Measurements from ENCODE around the gene LITAFD. TPM values are rescaled to one million over a fixed set of nuclear protein-coding genes. Genes with fewer than 3 reads are reported as not detected.

LITAFD gene
- total RNA-seq, 1 experiment from 2014 or later = not detected

GRCh38 chr16:8919089-8919933 lies 37.2 kb downstream of the LITAFD start:
- Histone ChIP-seq H3K4me3 (ENCODE audit: low read length) (no peak overlapping the region), H3K27me3 (ENCODE audit: low read length) (no peaks in the 10 kb centered on the region), H3K36me3 (ENCODE audit: low read depth, low read length) (peaks cover 47% of the 10 kb centered on the region), H3K4me1 (ENCODE audit: insufficient read depth, low read length) (no peaks in the 10 kb centered on the region), H2AFZ (ENCODE audit: low read length) (no peak overlapping the region), H3K79me2 (ENCODE audit: low read length) (peaks cover 9% of the 10 kb centered on the region), H3K27ac (ENCODE audit: low read length) (no peak overlapping the region), H3K4me2 (ENCODE audit: low read length) (no peak overlapping the region), H3F3A (ENCODE audit: low read length, unreplicated experiment) (no peaks in the 10 kb centered on the region), H3K9ac (ENCODE audit: low read length) (no peak overlapping the region), H4K20me1 (ENCODE audit: low read length) (0 out of 2 replicates have a peak, but pooled peaks cover 11% of the 10 kb centered on the region), H3K9me3 (ENCODE audit: low read length) (no peaks in the 10 kb centered on the region), H3K9me2 (replicated peaks; ENCODE audit: low read length) (no peaks in the 10 kb centered on the region)
- POLR2A ChIA-PET (ENCODE audit: unreplicated experiment) = no interaction called here
- CTCF ChIA-PET = no interaction called here
- DNase-seq (no peak), ATAC-seq (no peak)
- no TSS peak for BruUV-seq (replicated peaks)
- TF ChIP-seq, protein P1, sequence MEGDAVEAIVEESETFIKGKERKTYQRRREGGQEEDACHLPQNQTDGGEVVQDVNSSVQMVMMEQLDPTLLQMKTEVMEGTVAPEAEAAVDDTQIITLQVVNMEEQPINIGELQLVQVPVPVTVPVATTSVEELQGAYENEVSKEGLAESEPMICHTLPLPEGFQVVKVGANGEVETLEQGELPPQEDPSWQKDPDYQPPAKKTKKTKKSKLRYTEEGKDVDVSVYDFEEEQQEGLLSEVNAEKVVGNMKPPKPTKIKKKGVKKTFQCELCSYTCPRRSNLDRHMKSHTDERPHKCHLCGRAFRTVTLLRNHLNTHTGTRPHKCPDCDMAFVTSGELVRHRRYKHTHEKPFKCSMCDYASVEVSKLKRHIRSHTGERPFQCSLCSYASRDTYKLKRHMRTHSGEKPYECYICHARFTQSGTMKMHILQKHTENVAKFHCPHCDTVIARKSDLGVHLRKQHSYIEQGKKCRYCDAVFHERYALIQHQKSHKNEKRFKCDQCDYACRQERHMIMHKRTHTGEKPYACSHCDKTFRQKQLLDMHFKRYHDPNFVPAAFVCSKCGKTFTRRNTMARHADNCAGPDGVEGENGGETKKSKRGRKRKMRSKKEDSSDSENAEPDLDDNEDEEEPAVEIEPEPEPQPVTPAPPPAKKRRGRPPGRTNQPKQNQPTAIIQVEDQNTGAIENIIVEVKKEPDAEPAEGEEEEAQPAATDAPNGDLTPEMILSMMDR (conservative IDR thresholded peaks at IDR 0.05; ENCODE audit: low read depth, low read length) = no peak
- no peak for TF ChIP-seq EZH2phosphoT487 (IDR thresholded peaks at IDR 0.05; ENCODE audit: borderline replicate concordance, low read length)
- TF ChIP-seq EZH2 (IDR thresholded peaks at IDR 0.05; ENCODE audit: low read length, unreplicated experiment) = no peak
- intact Hi-C loops (cut with micrococcal nuclease) = no loop called here

- POLR2A ChIA-PET (ENCODE audit: unreplicated experiment) = no interaction called here
- Histone ChIP-seq H3K27me3 (ENCODE audit: low read length) (no peaks in the 10 kb centered on the region), H3K4me3 (ENCODE audit: low read length) (no peak overlapping the region), H3K9me3 (ENCODE audit: low read length) (no peaks in the 10 kb centered on the region), H3K4me2 (ENCODE audit: low read length) (no peak overlapping the region), H3K79me2 (ENCODE audit: low read length) (peaks cover 15% of the 10 kb centered on the region), H3K36me3 (ENCODE audit: low read depth, low read length) (peaks cover 41% of the 10 kb centered on the region), H2AFZ (ENCODE audit: low read length) (no peak overlapping the region), H3F3A (ENCODE audit: low read length, unreplicated experiment) (no peaks in the 10 kb centered on the region), H3K4me1 (ENCODE audit: insufficient read depth, low read length) (no peaks in the 10 kb centered on the region), H3K9me2 (replicated peaks; ENCODE audit: low read length) (no peaks in the 10 kb centered on the region), H3K27ac (ENCODE audit: low read length) (no peak overlapping the region), H4K20me1 (ENCODE audit: low read length) (0 out of 2 replicates have a peak, but pooled peaks cover 18% of the 10 kb centered on the region), H3K9ac (ENCODE audit: low read length) (no peak overlapping the region)
- CTCF ChIA-PET = no interaction called here
- DNase-seq (no peak), ATAC-seq (no peak)
- intact Hi-C loops (cut with micrococcal nuclease) = no loop called here
- BruUV-seq (replicated peaks) = no TSS peak
- TF ChIP-seq EZH2phosphoT487 (IDR thresholded peaks at IDR 0.05; ENCODE audit: borderline replicate concordance, low read length) (no peak), EZH2 (IDR thresholded peaks at IDR 0.05; ENCODE audit: low read length, unreplicated experiment) (no peak)
- TF ChIP-seq, protein P1 (conservative IDR thresholded peaks at IDR 0.05; ENCODE audit: low read depth, low read length) = no peak
These were observed 37.8 kb downstream of the LITAFD start for GRCh38 chr16:8919934-8920462.

Data from PC-3 (cell line).